Globus pallidus (tissue), 1 donor: ENCODE measurements around the gene ACRV1.
A peak's percentile ranks its signal among the peaks of the same experiment; 100 is the strongest.

Source experiments
- DNase-seq: peaks from one replicate; pipeline ENCODE4 v3.0.0-alpha.2; 2015; ENCODE audit warnings: low spot score

The ACRV1 gene

DNA sequence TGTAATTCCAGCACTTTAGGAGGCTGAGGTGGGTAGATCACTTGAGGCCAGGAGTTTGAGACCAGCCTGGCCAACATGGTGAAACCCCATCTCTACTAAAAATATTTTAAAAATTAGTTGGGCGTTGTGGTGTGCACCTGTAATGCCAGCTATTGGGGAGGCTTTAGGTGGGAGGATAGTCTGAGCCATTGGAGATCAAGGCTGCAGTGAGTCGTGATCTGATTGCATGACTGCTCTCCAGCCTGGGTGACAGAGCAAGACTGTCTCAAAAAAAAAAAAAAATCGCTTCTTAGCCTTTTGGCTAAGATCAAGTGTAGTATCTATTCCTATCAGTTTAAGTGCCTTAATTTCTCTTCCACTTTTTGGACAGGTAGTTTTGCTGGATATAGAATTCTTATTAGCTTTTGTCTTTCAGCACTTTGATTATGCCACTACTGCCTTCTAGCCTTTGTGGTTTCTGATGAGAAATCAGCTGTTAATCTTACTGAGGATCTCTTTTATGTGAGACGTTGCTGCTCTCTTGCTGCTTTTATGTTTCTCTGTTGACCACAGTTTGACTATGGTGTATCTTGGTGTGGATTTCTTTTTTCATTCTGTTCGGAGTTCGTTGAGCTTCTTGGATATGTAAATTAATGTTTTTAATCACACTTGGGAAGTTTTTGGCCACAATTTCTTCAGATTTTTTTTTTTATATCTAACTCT is 31.0 kb downstream of the ACRV1 start:
- no peak for DNase-seq

- no peak for DNase-seq
Observed at GRCh38 chr11:125645871-125646270, 34.8 kb downstream of the ACRV1 start.

GRCh38 chr11:125638315-125638714 is 42.3 kb downstream of the ACRV1 start:
- no peak for DNase-seq

DNA sequence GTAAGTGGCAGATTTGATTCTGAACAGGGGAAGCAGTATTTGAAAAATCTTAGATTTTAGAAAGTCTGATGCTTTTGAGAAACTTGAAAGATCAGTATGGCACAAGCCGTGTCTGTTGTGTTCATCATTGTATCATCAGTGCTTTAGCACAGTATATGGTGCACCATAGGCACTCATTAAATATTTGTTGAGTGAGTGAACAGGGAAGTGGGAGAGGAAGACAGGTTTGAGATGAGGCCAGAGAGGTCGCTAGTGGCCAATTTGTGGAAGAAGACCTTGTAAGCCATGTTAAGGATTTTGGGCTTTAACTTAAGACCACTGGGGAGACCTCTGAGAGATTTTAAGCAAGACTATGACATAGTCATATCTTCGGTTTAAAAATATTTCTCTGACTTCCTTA is 42.8 kb downstream of the ACRV1 start:
- no peak for DNase-seq

DNA sequence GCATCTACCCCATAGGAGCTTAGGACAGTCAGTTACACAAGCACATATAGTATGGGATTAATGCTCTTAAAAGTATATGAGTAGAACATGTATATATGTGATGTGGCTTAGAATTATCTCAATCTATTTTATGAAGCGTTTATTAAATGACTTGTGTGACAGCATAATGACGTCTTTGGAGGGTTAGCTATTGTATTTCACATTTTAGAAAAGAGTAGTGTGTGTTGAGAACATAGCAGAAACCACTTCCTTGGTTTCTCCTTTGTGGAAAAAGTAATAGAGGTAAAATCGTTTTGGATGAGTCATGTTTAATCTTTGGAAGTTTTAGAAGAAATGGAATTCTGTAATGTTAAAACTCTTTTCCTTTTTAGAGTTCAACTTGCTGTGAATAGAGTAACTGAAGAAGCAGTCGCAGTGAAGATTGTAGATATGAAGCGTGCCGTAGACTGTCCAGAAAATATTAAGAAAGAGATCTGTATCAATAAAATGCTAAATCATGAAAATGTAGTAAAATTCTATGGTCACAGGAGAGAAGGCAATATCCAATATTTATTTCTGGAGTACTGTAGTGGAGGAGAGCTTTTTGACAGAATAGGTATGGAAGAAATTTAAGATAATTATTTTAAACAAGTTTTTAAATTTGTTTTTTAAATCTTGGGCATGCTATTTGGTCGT is 53.3 kb downstream of the ACRV1 start:
- DNase-seq = no peak

GRCh38 chr11:125626288-125626950 is 54.2 kb downstream of the ACRV1 start:
- DNase-seq = peak; percentile 11

DNA sequence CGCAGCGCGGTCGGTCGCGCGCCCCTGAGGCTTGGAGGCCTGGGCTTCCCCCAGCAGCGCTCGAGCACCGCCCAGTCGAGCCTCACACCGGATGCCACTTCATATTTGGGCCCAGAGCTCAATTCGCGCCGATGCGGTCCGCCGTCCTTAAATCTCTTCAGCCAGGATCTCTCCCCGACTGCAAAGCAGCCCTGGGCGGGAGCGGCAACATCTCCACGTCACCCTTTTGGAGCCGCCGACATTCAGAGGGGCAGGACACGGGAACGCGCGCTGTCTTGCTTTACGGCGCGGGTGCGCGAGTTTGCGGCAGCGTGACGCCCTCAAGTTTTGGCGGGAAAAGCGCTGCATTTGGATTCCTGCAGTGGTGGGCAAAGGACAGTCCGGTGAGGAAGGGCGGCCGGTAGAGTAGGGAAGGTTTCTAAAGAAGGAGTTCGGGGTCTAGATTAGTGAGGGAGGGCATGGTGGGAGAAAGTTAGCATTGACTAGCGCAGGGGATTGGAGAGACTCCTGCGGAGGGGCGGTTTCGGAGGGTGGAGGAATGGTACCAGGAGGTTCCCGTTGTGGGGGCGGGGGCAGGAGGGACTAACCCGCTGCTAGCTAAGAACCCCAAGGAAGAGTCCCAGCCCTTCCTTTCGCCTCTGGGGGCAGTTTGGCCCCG is 54.9 kb downstream of the ACRV1 start:
- DNase-seq = peak; percentile 82

- no peak for DNase-seq
Observed at GRCh38 chr11:125625225-125625629, 55.4 kb downstream of the ACRV1 start.

GRCh38 chr11:125624756-125625213 is 55.9 kb downstream of the ACRV1 start, which contains the start of gene CHEK1:
Gene CHEK1, plus strand, starts transcription at chr11:125625163. Its CDS starts 1,606 bp downstream, at chr11:125626769.
- DNase-seq = no peak

DNA sequence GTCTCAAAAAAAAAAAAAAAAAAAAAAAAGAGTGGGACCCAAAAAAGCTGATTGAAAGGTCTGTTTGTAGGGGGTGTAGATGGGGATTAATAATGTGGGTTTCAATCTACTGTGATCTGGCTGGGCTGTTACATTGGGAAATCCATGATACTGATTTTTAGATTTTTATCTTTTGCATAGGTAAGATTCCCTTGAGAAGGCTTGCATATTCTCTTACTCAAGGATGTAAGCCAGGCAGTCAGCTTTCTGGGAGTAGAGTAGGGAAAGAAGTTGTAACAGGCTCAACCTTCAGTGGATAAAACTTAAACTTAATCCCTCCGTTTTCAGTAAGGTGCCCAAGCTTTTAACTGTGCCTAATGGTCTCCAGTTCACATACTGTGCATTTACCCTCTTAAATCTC is 57.6 kb downstream of the ACRV1 start:
- no peak for DNase-seq

DNA sequence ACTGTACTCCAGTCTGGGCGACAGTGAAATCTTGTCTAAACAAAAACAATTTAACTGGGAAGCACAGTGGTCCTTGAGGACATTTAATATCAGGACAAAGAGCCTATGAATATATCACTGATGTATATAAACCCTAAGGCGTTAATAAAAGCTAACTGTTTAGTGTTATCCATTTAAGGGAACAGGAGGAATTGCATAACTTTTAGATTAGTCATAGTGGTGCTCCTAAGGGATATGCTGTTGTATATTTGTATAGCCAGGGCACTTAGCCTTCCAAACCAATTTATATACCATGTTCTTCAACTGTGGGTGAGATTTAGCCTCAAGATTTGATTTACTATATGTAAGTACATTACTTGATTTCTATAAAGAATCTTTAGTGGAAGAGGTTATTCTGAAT is 58.7 kb downstream of the ACRV1 start:
- no peak for DNase-seq
